Measurements from ENCODE around the gene OR52B6.

Gene OR52B6

DNA sequence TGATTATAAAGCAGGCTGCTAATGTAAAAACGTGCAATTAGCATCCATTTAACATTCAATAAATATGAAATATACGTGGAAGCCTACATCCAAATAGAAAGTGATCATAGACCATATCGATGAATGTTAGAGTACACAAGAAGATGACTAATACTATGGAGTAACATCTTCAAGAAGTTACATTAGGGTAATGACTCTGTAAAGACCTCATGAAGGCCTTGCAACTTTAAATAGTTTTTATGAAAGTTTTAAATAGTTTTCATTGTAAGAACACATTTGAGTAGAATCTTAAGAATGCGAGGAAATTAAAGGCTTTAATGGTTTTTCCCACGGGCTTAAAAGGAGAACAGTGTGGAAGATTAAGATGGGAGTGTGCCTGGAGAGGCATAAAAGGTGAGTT lies 45.5 kb downstream of the OR52B6 start:
- TF ChIP-seq, protein P1, sequence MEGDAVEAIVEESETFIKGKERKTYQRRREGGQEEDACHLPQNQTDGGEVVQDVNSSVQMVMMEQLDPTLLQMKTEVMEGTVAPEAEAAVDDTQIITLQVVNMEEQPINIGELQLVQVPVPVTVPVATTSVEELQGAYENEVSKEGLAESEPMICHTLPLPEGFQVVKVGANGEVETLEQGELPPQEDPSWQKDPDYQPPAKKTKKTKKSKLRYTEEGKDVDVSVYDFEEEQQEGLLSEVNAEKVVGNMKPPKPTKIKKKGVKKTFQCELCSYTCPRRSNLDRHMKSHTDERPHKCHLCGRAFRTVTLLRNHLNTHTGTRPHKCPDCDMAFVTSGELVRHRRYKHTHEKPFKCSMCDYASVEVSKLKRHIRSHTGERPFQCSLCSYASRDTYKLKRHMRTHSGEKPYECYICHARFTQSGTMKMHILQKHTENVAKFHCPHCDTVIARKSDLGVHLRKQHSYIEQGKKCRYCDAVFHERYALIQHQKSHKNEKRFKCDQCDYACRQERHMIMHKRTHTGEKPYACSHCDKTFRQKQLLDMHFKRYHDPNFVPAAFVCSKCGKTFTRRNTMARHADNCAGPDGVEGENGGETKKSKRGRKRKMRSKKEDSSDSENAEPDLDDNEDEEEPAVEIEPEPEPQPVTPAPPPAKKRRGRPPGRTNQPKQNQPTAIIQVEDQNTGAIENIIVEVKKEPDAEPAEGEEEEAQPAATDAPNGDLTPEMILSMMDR (conservative IDR thresholded peaks at IDR 0.05) = no peak
- H3K27ac ChIP-seq = no peak overlapping the region

- TF ChIP-seq, protein P1 (conservative IDR thresholded peaks at IDR 0.05) = no peak
- no peak overlapping the region for H3K27ac ChIP-seq
Observed at GRCh38 chr11:5631417-5631816, 50.7 kb downstream of the OR52B6 start.
